Panc1 (cell line): ENCODE data around the gene PPP1R1C. TPM values are rescaled to one million over a fixed set of nuclear protein-coding genes. Genes with fewer than 3 reads are reported as not detected.
A peak's percentile ranks its signal among the peaks of the same experiment; 100 is the strongest.

ENCODE experiments used
- ATAC-seq: fragments of 200-7000 bp; cut with Tn5 transposase; 2 replicates; pipeline ENCODE4 v1.9.1; 2020; ENCODE audit warnings: mild to moderate bottlenecking, moderate library complexity
- Bru-seq: library from RNA; stranded (reverse); fragments of 400-500 nt; gene quantifications from one replicate; lab custom pipeline; 2021; lab: Mats Ljungman, UMichigan
- BruChase-seq, 2 experiments: library from RNA; stranded (reverse); fragments of 400-500 nt; gene quantifications; one replicate each; lab custom pipeline; 2021; lab: Mats Ljungman, UMichigan
- BruUV-seq: library from RNA; stranded (reverse); fragments of 400-500 nt; replicated peaks from 2 replicates; lab custom pipeline; 2021; lab: Mats Ljungman, UMichigan
- CTCF ChIA-PET: fragments of 300-600 bp; sonication (Branson Sonifier 250); formaldehyde crosslinking; loops from one replicate; lab custom pipeline; 2022; ENCODE audit warnings: antibody characterized with exemption; lab: Charles Lee
- POLR2A ChIA-PET: fragments of 300-600 bp; sonication (Branson Sonifier 250); formaldehyde crosslinking; loops from one replicate; lab custom pipeline; 2022; ENCODE audit warnings: antibody characterized with exemption; lab: Charles Lee
- DNase-seq: peaks from one replicate; pipeline ENCODE4 v3.0.0-alpha.2; 2010; ENCODE audit warnings: low read depth, low spot score
- H3K27ac ChIP-seq: 2 replicates; pipeline ENCODE4 v1.5.1; 2011; ENCODE audit warnings: mild to moderate bottlenecking, low read length, inconsistent platforms
- H3K27me3 ChIP-seq: fragments of 200-500 bp; sonication (Bioruptor generic); 2 replicates; pipeline ENCODE4 v1.6.0; 2014; ENCODE audit warnings: low read length, inconsistent platforms; ENCODE audit not compliant: control insufficient read depth, insufficient read depth
- H3K36me3 ChIP-seq: fragments of 200-500 bp; sonication (Bioruptor generic); 2 replicates; pipeline ENCODE4 v1.5.1; 2014; ENCODE audit warnings: inconsistent platforms, mild to moderate bottlenecking, low read length, moderate library complexity; ENCODE audit not compliant: control insufficient read depth, insufficient read depth
- H3K4me1 ChIP-seq: 2 replicates; pipeline ENCODE4 v1.5.1; 2011; ENCODE audit warnings: inconsistent platforms, mild to moderate bottlenecking, low read length, moderate library complexity; ENCODE audit not compliant: control insufficient read depth, insufficient read depth
- H3K4me3 ChIP-seq, 2 experiments: 2 replicates each; pipeline ENCODE4 v1.5.1; 2011 to 2012; ENCODE audit warnings: low read depth in 2 of 2, low read length in 2 of 2, mild to moderate bottlenecking in 2 of 2, inconsistent platforms in 1 of 2, moderate library complexity in 1 of 2
- H3K9me3 ChIP-seq: fragments of 200-500 bp; sonication (Bioruptor generic); 2 replicates; pipeline ENCODE4 v1.5.1; 2014; ENCODE audit warnings: low read depth, mild to moderate bottlenecking, inconsistent platforms, low read length, moderate library complexity; ENCODE audit not compliant: control insufficient read depth, insufficient read depth
- POLR2AphosphoS5 ChIP-seq: IDR thresholded peaks from 2 replicates; pipeline ENCODE4 v1.6.1; 2012; ENCODE audit warnings: mild to moderate bottlenecking, low read depth, low read length, moderate library complexity
- SIN3A ChIP-seq: IDR thresholded peaks from 2 replicates; pipeline ENCODE4 v1.6.1; 2012; ENCODE audit warnings: low read depth, mild to moderate bottlenecking, low read length, moderate library complexity, borderline replicate concordance; ENCODE audit not compliant: insufficient read depth
- TCF7L2 ChIP-seq: IDR thresholded peaks from 2 replicates; pipeline ENCODE4 v1.6.1; 2011; ENCODE audit warnings: mild to moderate bottlenecking, low read depth, low read length, inconsistent platforms
- in situ Hi-C: cut with HindIII; loops from 2 replicates; pipeline ENCODE4 v1.10.0; 2016; ENCODE audit warnings: low sequenced_read_pairs, low pct_unique_long_range_greater_than_20kb
- intact Hi-C: fragments of 100-400 bp; cut with micrococcal nuclease; formaldehyde crosslinking; loops from one replicate; pipeline ENCODE4 v1.10.0; 2022; ENCODE audit not compliant: unreplicated experiment
- long read RNA-seq: library from polyadenylated mRNA; unstranded; transcript quantifications from one replicate; pipeline ENCODE4 v2.0.0, GENCODE V29; 2021; ENCODE audit not compliant: unreplicated experiment
- polyA plus RNA-seq: library from polyadenylated mRNA; unstranded; fragments of >200 nt; gene quantifications from one replicate; pipeline ENCODE4 v1.2.1, GENCODE V29; 2012; ENCODE audit warnings: missing spikeins; ENCODE audit not compliant: insufficient read length
- total RNA-seq: library from RNA; stranded (reverse); gene quantifications from one replicate; pipeline ENCODE4 v1.2.1, GENCODE V29; 2021; ENCODE audit not compliant: unreplicated experiment
- TF ChIP-seq, protein P1 (sequence below): fragments of 450-650 bp; IDR thresholded peaks from 2 replicates; pipeline ENCODE4 v1.5.1; 2017; ENCODE audit warnings: mild to moderate bottlenecking
- TF ChIP-seq, protein P2 (sequence below), 2 experiments: IDR thresholded peaks; 2 replicates each; pipeline ENCODE4 v1.6.1; 2011 to 2012; ENCODE audit warnings: low read depth in 2 of 2, control low read depth in 1 of 2, low read length in 1 of 2, mild to moderate bottlenecking in 1 of 2, moderate library complexity in 1 of 2; ENCODE audit not compliant: insufficient read depth in 1 of 2

The PPP1R1C gene
- 2.6 TPM for total RNA-seq
- polyA plus RNA-seq = 1.1 TPM
- percentile 40 among the genes with signal in this experiment for Bru-seq, nascent RNA
- percentile 32 among the genes with signal in this experiment for BruChase-seq, experiment 1, labeled RNA remaining after a 2-hour chase
- BruChase-seq, experiment 2, labeled RNA remaining after a 6-hour chase = percentile 28 among the genes with signal in this experiment
- long read RNA-seq, partial matches to known transcripts = 0 of 2 reads
- long read RNA-seq, other reads (novel, unspliced or antisense) = 2 of 2 reads

- ChIA-PET POLR2A (no interaction called here), CTCF (no interaction called here)
- H3K4me1 ChIP-seq = no peaks in the 10 kb centered on the region
- no peaks in the 10 kb centered on the region for H3K9me3 ChIP-seq
- in situ Hi-C loops = no loop called here
- no peaks in the 10 kb centered on the region for H3K36me3 ChIP-seq
- intact Hi-C loops = no loop called here
- TF ChIP-seq SIN3A (no peak), POLR2AphosphoS5 (no peak), TCF7L2 (no peak)
- TF ChIP-seq, protein P1, sequence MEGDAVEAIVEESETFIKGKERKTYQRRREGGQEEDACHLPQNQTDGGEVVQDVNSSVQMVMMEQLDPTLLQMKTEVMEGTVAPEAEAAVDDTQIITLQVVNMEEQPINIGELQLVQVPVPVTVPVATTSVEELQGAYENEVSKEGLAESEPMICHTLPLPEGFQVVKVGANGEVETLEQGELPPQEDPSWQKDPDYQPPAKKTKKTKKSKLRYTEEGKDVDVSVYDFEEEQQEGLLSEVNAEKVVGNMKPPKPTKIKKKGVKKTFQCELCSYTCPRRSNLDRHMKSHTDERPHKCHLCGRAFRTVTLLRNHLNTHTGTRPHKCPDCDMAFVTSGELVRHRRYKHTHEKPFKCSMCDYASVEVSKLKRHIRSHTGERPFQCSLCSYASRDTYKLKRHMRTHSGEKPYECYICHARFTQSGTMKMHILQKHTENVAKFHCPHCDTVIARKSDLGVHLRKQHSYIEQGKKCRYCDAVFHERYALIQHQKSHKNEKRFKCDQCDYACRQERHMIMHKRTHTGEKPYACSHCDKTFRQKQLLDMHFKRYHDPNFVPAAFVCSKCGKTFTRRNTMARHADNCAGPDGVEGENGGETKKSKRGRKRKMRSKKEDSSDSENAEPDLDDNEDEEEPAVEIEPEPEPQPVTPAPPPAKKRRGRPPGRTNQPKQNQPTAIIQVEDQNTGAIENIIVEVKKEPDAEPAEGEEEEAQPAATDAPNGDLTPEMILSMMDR = no peak
- TF ChIP-seq, protein P2, sequence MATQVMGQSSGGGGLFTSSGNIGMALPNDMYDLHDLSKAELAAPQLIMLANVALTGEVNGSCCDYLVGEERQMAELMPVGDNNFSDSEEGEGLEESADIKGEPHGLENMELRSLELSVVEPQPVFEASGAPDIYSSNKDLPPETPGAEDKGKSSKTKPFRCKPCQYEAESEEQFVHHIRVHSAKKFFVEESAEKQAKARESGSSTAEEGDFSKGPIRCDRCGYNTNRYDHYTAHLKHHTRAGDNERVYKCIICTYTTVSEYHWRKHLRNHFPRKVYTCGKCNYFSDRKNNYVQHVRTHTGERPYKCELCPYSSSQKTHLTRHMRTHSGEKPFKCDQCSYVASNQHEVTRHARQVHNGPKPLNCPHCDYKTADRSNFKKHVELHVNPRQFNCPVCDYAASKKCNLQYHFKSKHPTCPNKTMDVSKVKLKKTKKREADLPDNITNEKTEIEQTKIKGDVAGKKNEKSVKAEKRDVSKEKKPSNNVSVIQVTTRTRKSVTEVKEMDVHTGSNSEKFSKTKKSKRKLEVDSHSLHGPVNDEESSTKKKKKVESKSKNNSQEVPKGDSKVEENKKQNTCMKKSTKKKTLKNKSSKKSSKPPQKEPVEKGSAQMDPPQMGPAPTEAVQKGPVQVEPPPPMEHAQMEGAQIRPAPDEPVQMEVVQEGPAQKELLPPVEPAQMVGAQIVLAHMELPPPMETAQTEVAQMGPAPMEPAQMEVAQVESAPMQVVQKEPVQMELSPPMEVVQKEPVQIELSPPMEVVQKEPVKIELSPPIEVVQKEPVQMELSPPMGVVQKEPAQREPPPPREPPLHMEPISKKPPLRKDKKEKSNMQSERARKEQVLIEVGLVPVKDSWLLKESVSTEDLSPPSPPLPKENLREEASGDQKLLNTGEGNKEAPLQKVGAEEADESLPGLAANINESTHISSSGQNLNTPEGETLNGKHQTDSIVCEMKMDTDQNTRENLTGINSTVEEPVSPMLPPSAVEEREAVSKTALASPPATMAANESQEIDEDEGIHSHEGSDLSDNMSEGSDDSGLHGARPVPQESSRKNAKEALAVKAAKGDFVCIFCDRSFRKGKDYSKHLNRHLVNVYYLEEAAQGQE (IDR thresholded peaks at IDR 0.05; ENCODE audit: insufficient read depth in 1 of 2, low read depth in 2 of 2, low read length in 1 of 2) = no peak
- H3K27ac ChIP-seq = no peak within 1 kb of the TSS
- H3K4me3 ChIP-seq = no peak within 1 kb of the TSS
- ATAC-seq (no peak), DNase-seq (no peak)
- no TSS peak for BruUV-seq
- no peaks in the 10 kb centered on the region for H3K27me3 ChIP-seq
Measured at GRCh38 chr2:181985632-181986205, at the start of gene PPP1R1C. Gene PPP1R1C (plus strand): TSS chr2:181985853. CDS start chr2:181986111, 258 bp downstream.

DNA sequence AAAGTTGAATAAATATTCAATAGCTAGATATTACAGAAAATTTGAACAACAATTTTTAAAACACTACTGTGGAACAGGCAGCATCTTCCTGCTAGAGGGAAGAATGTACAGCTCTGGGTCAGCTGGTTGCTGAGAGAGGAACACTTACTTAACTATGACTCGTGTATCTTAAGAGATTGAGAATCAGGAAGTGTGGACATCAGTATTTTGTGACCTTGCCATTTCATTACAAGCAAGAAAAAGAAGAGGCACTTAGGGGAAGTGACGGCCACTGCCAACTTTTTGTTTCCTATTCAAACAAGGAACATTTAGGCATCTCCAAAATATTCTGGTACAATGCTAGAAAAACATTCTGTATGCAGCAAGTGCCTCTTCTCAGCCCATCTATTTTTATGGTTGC, 48.2 kb upstream of the PPP1R1C start:
- POLR2A ChIA-PET = no interaction called here
- no peak for TF ChIP-seq SIN3A
- CTCF ChIA-PET = interaction anchor here (0.6 kb wide), 1 partner anchor 222 kb away, joined by 5 read pairs; no protein-coding TSS in a partner anchor
- Histone ChIP-seq H3K4me3 (no peak overlapping the region), H3K27ac (no peak overlapping the region), H3K4me1 (no peaks in the 10 kb centered on the region; the same call in 1 of the 2 replicates), H3K36me3 (no peaks in the 10 kb centered on the region), H3K9me3 (no peaks in the 10 kb centered on the region), H3K27me3 (no peaks in the 10 kb centered on the region)
- BruUV-seq = no TSS peak
- in situ Hi-C loops (no loop called here), intact Hi-C loops (no loop called here)
- no peak for DNase-seq
- no peak for ATAC-seq
